HepG2 (cell line): Measurements from ENCODE around the gene WIF1. TPM values are rescaled to one million over a fixed set of nuclear protein-coding genes. Genes with fewer than 3 reads are reported as not detected.

Source experiments
- GRHL1 ChIP-seq: sonication (generic); formaldehyde crosslinking; conservative IDR thresholded peaks from 2 replicates; pipeline ENCODE4 v1.8.0; 2022; ENCODE audit warnings: missing genetic modification reagents
- TAF1 ChIP-seq: sonication (generic); formaldehyde crosslinking; IDR thresholded peaks from 2 replicates; pipeline ENCODE4 v1.4.0; 2020; ENCODE audit warnings: missing genetic modification reagents
- TCF7L2 ChIP-seq: IDR thresholded peaks from 2 replicates; pipeline ENCODE4 v1.6.1; 2011; ENCODE audit warnings: mild to moderate bottlenecking, low read depth, low read length, moderate library complexity
- ZNF18 ChIP-seq: sonication (generic); formaldehyde crosslinking; IDR thresholded peaks from 2 replicates; pipeline ENCODE4 v1.8.0; 2022; ENCODE audit warnings: mild to moderate bottlenecking, missing genetic modification reagents; ENCODE audit not compliant: insufficient replicate concordance
- polyA plus RNA-seq, 8 experiments: library from polyadenylated mRNA; depleted of rRNA in 3 of 8; stranded (reverse) in 7 of 8; unstranded in 1 of 8; fragments of >200 nt; fragmentation: Illumina TruSeq in 4 of 8; extraction: Trizol in 4 of 8; gene quantifications; 2 replicates each; pipeline versions ENCODE4 v1.2.1 to v1.2.3, GENCODE V29; 2011 to 2016; ENCODE audit warnings: low read depth in 4 of 8, missing spikeins in 1 of 8, mixed read lengths in 1 of 8; ENCODE audit not compliant: insufficient read depth in 1 of 8
- small RNA-seq, 3 experiments: library from RNA; depleted of rRNA; stranded (forward); fragments of <200 nt; gene quantifications; one replicate each; pipeline ENCODE3, GENCODE V24; 2012; ENCODE audit warnings: low read depth in 2 of 3, low replicate concordance in 1 of 3; ENCODE audit not compliant: insufficient read length in 3 of 3, insufficient read depth in 2 of 3
- total RNA-seq, 5 experiments: library from RNA; depleted of rRNA; stranded (reverse); fragments of >200 nt; fragmentation: Illumina TruSeq; extraction: Trizol; gene quantifications; 2 replicates each; pipeline ENCODE4 v1.2.3, GENCODE V29; 2016; ENCODE audit warnings: low read depth in 1 of 5

WIF1 gene
- total and polyA plus RNA-seq, 2 of the 13 experiments (the other 11 are each of a cell fraction or from before 2014, with no cell fraction given): not detected

DNA sequence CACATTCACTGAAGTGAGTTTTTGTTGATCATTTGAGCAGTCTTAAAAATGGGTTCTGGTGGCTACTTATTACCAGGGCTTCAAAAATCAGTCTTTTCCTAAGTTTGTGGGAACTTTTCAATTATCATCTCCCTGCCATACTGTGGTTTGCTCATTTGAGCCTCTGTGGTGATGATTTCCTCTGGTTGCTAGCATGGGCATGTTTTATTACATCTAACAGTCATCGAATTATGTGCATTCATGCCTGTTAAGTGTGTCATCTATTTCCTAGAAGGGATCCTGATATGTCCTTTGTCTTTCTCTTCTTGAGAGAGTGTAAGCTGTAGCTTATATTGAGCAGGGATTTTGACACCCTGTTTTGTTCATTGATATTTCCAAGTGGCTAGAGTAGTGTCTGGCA, 116.8 kb downstream of the WIF1 start (continued):
- TF ChIP-seq GRHL1 (CRISPR knock-in tag) (no peak), TCF7L2 (no peak), TAF1 (CRISPR knock-in tag) (no peak), ZNF18 (CRISPR knock-in tag) (no peak)

Small RNA genes lying within 50 kb of the gene (small RNA-seq; reads per million reads assigned to genes)
- gene RNU6-166P: 0 to 0.97 (median 0) reads per million in 3 experiments

Other genes with a start within 250 kb of the WIF1 start
- 12.3 and 18.7 TPM in 2 replicates for gene LEMD3, start 48.3 kb upstream of the WIF1 start, total RNA-seq (2016; rRNA removed; fragmentation: Illumina TruSeq; extraction: Trizol)
- gene LEMD3, start 48.3 kb upstream of the WIF1 start, polyA plus RNA-seq (2011; rRNA removed): 7.0 and 9.3 TPM in 2 replicates
- 1.4 and 1.5 TPM in 2 replicates for gene MSRB3, start 157.4 kb upstream of the WIF1 start, total RNA-seq (2016; rRNA removed; fragmentation: Illumina TruSeq; extraction: Trizol)
- gene MSRB3, start 157.4 kb upstream of the WIF1 start, polyA plus RNA-seq (2011; rRNA removed): 1.6 and 1.9 TPM in 2 replicates